IPS DF 6.9 (cell line): ENCODE measurements around the gene ZNRF1.
A peak's percentile ranks its signal among the peaks of the same experiment; 100 is the strongest.

ENCODE experiments used
- DNase-seq: peaks from one replicate; pipeline ENCODE4 v3.0.0-alpha.2; 2013; ENCODE audit warnings: low read depth, low spot score
- H3K27ac ChIP-seq: one replicate; pipeline ENCODE4 v1.5.1; 2013; ENCODE audit warnings: low read length, control low read depth
- H3K27me3 ChIP-seq: 2 replicates; pipeline ENCODE4 v1.6.1; 2013; ENCODE audit warnings: mild to moderate bottlenecking, low read length; ENCODE audit not compliant: control insufficient read depth, insufficient read depth
- H3K36me3 ChIP-seq: 2 replicates; pipeline ENCODE4 v1.6.1; 2013; ENCODE audit warnings: low read length; ENCODE audit not compliant: control insufficient read depth, insufficient read depth
- H3K4me1 ChIP-seq: 2 replicates; pipeline ENCODE4 v1.6.1; 2013; ENCODE audit warnings: low read length; ENCODE audit not compliant: control insufficient read depth, insufficient read depth
- H3K4me3 ChIP-seq: 2 replicates; pipeline ENCODE4 v1.5.1; 2013; ENCODE audit warnings: mild to moderate bottlenecking, low read length
- H3K9me3 ChIP-seq: 2 replicates; pipeline ENCODE4 v1.6.1; 2013; ENCODE audit warnings: low read length, inconsistent platforms; ENCODE audit not compliant: control insufficient read depth, insufficient read depth
- WGBS: extraction: QIAGEN DNeasy Blood & Tissue Kit; methylation state at CpG from one replicate; pipeline ENCODE4 v1.1.7; 2013; ENCODE audit warnings: mixed read lengths, missing lambda C conversion rate; ENCODE audit not compliant: insufficient read length, insufficient coverage; 5-methylcytosine and 5-hydroxymethylcytosine counted together

ZNRF1 gene

DNA sequence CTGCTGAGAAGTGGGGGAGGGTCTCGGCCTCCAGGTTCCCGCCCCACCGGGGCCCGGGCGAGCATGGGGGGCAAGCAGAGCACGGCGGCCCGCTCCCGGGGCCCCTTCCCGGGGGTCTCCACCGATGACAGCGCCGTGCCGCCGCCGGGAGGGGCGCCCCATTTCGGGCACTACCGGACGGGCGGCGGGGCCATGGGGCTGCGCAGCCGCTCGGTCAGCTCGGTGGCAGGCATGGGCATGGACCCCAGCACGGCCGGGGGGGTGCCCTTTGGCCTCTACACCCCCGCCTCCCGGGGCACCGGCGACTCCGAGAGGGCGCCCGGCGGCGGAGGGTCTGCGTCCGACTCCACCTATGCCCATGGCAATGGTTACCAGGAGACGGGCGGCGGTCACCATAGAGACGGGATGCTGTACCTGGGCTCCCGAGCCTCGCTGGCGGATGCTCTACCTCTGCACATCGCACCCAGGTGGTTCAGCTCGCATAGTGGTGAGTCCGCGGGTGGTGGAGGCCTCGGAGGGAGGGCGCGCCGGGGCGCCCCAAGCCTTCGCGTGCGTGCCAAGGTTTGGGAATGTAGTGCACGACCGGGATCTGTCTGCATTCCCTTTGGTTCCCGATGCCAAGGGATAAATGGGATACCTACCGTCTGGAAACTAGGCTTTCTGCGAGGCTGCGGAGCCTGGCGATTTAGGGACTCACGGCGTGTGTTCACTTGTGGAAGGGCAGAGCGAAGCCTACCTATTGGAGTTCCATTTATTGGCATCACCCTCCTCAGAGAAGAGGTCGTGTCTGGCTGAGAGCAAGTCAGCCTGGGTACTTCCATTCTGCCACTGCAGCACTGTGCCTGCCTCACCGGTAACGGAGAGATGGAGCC, 1.0 kb downstream of the ZNRF1 start:
- peaks cover 4% of the 10 kb centered on the region; the same call in 1 of the 2 replicates for H3K4me1 ChIP-seq
- WGBS = no CpG with 5 or more reads among the region's 71 CpGs
- H3K27me3 ChIP-seq = no peaks in the 10 kb centered on the region; the same call in 1 of the 2 replicates
- H3K9me3 ChIP-seq = no peaks in the 10 kb centered on the region
- no peaks in the 10 kb centered on the region for H3K36me3 ChIP-seq
- H3K4me3 ChIP-seq = peak overlapping the region; percentile 77
- no peak for DNase-seq
- no peak overlapping the region for H3K27ac ChIP-seq

GRCh38 chr16:75000481-75001081, 1.8 kb downstream of the ZNRF1 start:
- no CpG with 5 or more reads among the region's 15 CpGs for WGBS
- H3K4me3 ChIP-seq = peak overlapping the region; percentile 77; the same call in 1 of the 2 replicates
- no peaks in the 10 kb centered on the region for H3K36me3 ChIP-seq
- no peaks in the 10 kb centered on the region for H3K9me3 ChIP-seq
- H3K27ac ChIP-seq = no peak overlapping the region
- no peaks in the 10 kb centered on the region; the same call in 1 of the 2 replicates for H3K27me3 ChIP-seq
- H3K4me1 ChIP-seq = peaks cover 4% of the 10 kb centered on the region; the same call in 1 of the 2 replicates
- no peak for DNase-seq

DNA sequence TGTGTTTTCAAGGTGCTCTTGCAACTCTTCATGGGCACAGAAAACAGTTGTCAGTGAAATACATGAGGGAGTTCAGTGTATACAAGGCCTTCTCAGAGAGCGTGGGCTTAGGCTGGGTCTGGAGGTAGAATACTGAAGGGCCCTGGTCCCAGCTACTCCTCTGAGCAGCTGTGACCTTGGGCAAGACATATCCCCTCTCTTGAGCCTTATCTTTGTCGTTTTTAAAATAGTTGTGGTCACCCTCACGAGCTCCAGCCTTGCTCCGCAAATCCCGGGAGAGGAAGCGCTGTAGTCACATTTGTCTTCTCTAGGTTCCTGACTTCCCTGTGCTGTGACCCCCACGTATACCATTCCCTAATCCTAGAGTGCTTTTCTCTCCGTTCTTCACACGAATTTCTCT, 3.6 kb downstream of the ZNRF1 start:
- Histone ChIP-seq H3K36me3 (no peaks in the 10 kb centered on the region), H3K4me1 (peaks cover 4% of the 10 kb centered on the region; the same call in 1 of the 2 replicates), H3K4me3 (no peak overlapping the region), H3K9me3 (no peaks in the 10 kb centered on the region), H3K27me3 (no peaks in the 10 kb centered on the region; the same call in 1 of the 2 replicates), H3K27ac (no peak overlapping the region)
- WGBS = no CpG with 5 or more reads among the region's 9 CpGs
- DNase-seq = no peak

- Histone ChIP-seq H3K27me3 (no peaks in the 10 kb centered on the region; the same call in 1 of the 2 replicates), H3K4me3 (no peak overlapping the region), H3K4me1 (peaks cover 2% of the 10 kb centered on the region; the same call in 1 of the 2 replicates), H3K27ac (no peak overlapping the region), H3K36me3 (no peaks in the 10 kb centered on the region), H3K9me3 (no peaks in the 10 kb centered on the region)
- WGBS = no CpG with 5 or more reads among the region's 5 CpGs
- DNase-seq = no peak
Measured at GRCh38 chr16:75003931-75004330, 5.1 kb downstream of the ZNRF1 start.

DNA sequence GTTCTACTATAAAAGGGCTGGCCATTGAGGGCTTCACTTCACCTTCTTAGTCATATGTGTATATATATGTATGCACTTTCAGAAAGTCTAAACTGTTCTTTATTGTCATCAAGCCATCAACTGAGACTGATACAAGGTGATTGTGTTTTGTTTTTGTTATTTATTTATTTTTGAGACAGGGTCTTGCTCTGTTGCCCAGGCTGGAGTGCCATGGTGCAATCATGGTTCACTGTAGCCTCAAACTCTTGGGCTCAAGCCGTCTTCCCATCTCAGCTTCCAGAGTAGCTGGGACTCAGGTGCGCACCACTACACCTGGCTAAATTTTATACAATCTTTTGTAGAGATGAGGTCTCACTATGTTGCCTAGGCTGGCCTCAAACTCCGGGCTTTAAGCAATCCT, 5.6 kb downstream of the ZNRF1 start:
- no CpG with 5 or more reads among the region's 3 CpGs for WGBS

GRCh38 chr16:75005697-75006096, 6.9 kb downstream of the ZNRF1 start:
- Histone ChIP-seq H3K9me3 (no peaks in the 10 kb centered on the region), H3K36me3 (no peaks in the 10 kb centered on the region), H3K27ac (no peak overlapping the region), H3K4me1 (no peaks in the 10 kb centered on the region), H3K4me3 (no peak overlapping the region), H3K27me3 (no peaks in the 10 kb centered on the region)
- WGBS = no CpG with 5 or more reads among the region's 4 CpGs
- DNase-seq = no peak

More for the DNA sequence above, 5.6 kb downstream of the ZNRF1 start:
- H3K9me3 ChIP-seq = no peaks in the 10 kb centered on the region
- H3K4me1 ChIP-seq = peaks cover 2% of the 10 kb centered on the region; the same call in 1 of the 2 replicates
- H3K27me3 ChIP-seq = no peaks in the 10 kb centered on the region; the same call in 1 of the 2 replicates
- no peak overlapping the region for H3K4me3 ChIP-seq
- no peaks in the 10 kb centered on the region for H3K36me3 ChIP-seq
- no peak overlapping the region for H3K27ac ChIP-seq
- DNase-seq = no peak

GRCh38 chr16:75007443-75007842, 8.6 kb downstream of the ZNRF1 start:
- no peaks in the 10 kb centered on the region for H3K27me3 ChIP-seq

GRCh38 chr16:75010427-75010826, 11.6 kb downstream of the ZNRF1 start:
- DNase-seq = no peak
- no peak overlapping the region for H3K4me3 ChIP-seq
- WGBS = no CpG with 5 or more reads among the region's 3 CpGs
- no peak overlapping the region for H3K27ac ChIP-seq
- H3K36me3 ChIP-seq = no peaks in the 10 kb centered on the region
- no peaks in the 10 kb centered on the region for H3K27me3 ChIP-seq
- peaks cover 3% of the 10 kb centered on the region; the same call in 1 of the 2 replicates for H3K4me1 ChIP-seq
- no peaks in the 10 kb centered on the region for H3K9me3 ChIP-seq

More at GRCh38 chr16:75007443-75007842, 8.6 kb downstream of the ZNRF1 start:
- Histone ChIP-seq H3K4me1 (peaks cover 3% of the 10 kb centered on the region; the same call in 1 of the 2 replicates), H3K9me3 (no peaks in the 10 kb centered on the region), H3K27ac (no peak overlapping the region), H3K4me3 (no peak overlapping the region), H3K36me3 (no peaks in the 10 kb centered on the region)
- no peak for DNase-seq
- no CpG with 5 or more reads among the region's 1 CpG for WGBS

- DNase-seq = no peak
- Histone ChIP-seq H3K36me3 (no peaks in the 10 kb centered on the region), H3K4me3 (no peak overlapping the region), H3K9me3 (no peaks in the 10 kb centered on the region), H3K27me3 (no peaks in the 10 kb centered on the region), H3K4me1 (peaks cover 3% of the 10 kb centered on the region; the same call in 1 of the 2 replicates), H3K27ac (no peak overlapping the region)
- WGBS = no CpG with 5 or more reads among the region's 3 CpGs
Measured at GRCh38 chr16:75011634-75012307, 12.9 kb downstream of the ZNRF1 start.
